Measurements from ENCODE around the gene PLLP.

The PLLP gene

GRCh38 chr16:57209780-57210179, 74.7 kb downstream of the PLLP start:
- no peak for FAIRE-seq

GRCh38 chr16:57208926-57209325, 75.5 kb downstream of the PLLP start:
- no peak for FAIRE-seq

All from G401.6 (cell line).